ENCODE measurements around the gene ZFTA.
"Not testable (repeated sequence)": the region's sequence is repeated elsewhere in the genome, so short reads cannot be mapped to it uniquely, and the experiment has no call there.

Gene ZFTA

DNA sequence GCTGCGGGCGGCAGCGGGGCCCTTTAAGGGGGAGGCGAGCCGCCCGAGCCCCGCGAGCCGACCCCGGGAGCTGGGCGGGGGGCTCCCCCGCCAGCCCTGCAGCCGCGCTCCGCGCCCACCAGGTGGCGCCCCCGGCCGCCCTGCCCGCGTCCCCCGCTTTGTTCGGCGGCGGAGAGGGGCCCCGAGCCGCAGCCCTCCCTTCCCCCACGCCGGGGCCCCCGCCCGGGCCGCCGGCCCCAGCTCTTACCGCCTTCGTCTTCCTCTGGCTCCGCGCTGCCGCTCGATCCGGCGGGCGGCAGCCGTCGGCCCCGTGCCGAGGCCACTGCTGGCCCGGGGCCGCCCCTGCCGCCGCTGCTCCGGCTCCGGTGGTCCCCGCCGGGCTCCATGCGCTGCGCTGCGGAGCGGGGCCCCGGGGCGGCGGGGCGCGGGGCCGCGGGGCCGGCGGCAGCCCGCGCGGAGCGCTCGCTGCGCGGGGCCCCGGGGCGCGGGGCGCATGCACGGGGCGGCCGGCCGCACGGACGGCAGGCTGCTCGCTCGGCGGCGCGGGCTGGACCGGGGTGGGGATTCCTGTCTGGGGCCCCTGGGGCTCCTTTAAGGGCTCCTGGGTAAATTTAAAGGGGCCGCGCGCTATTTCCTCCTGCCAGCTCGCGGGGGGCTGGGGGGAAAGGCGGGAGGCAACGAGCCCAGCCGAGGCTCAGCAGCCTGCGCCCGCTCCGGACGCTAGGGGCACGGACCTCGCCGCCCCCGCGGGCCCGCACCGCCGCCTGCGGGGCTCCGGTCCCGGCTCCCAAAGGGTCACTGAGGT, at the start of gene ZFTA:
TSS of gene ZFTA (minus strand) at position 539 of the 805 bp plus-strand sequence. CDS start at position 386, 153 bp downstream.
- peaks cover 20% of the 10 kb centered on the region for H3K27me3 ChIP-seq (ENCODE audit: control insufficient read depth, insufficient read depth, low read length)
- H3K36me3 ChIP-seq (ENCODE audit: control insufficient read depth, insufficient read depth, low read length): no peaks in the 10 kb centered on the region
- H3K4me1 ChIP-seq (ENCODE audit: control insufficient read depth, insufficient read depth, low read length): peaks cover 30% of the 10 kb centered on the region
- peak within 1 kb of the TSS; percentile 65 for H3K9ac ChIP-seq (ENCODE audit: low read length)
- no peaks in the 10 kb centered on the region for H3K9me3 ChIP-seq (ENCODE audit: control insufficient read depth, low read length)
- peak within 1 kb of the TSS; percentile 67 for H3K4me3 ChIP-seq (ENCODE audit: low read length)

DNA sequence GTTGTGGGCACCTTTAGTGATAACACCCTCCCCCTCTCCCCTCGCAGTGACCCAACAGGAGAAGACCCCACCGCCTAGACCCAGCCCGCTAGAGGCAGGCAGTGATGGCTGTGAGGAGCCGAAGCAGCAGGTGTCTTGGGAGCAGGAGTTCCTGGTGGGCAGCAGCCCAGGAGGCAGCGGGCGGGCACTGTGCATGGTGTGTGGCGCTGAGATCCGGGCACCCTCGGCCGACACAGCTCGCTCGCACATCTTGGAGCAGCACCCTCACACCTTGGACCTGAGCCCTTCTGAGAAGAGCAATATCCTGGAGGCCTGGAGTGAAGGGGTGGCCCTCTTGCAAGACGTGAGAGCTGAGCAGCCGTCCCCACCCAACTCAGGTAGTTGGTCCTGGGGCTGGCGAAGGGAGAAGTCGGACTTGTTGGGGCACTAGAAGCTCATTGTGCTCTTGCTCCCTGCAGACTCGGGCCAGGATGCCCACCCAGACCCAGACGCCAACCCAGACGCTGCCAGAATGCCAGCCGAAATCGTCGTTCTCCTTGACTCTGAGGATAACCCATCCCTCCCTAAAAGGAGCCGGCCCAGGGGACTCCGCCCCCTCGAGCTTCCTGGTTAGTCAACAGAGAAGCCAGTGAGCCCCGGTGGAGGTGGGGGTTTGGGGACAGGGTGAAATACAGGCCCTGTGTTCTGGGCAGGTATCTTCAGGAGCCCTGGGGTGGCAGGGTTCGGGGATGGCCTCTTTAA, 49.4 kb upstream of the ZFTA start:
- no peak overlapping the region for H3K9ac ChIP-seq (ENCODE audit: low read length)
- no peaks in the 10 kb centered on the region for H3K27me3 ChIP-seq (ENCODE audit: control insufficient read depth, insufficient read depth, low read length)
- H3K4me1 ChIP-seq (ENCODE audit: control insufficient read depth, insufficient read depth, low read length): peaks cover 9% of the 10 kb centered on the region
- H3K9me3 ChIP-seq (ENCODE audit: control insufficient read depth, low read length): no peaks in the 10 kb centered on the region
- no peaks in the 10 kb centered on the region for H3K36me3 ChIP-seq (ENCODE audit: control insufficient read depth, insufficient read depth, low read length)
- H3K4me3 ChIP-seq (ENCODE audit: low read length): no peak overlapping the region

DNA sequence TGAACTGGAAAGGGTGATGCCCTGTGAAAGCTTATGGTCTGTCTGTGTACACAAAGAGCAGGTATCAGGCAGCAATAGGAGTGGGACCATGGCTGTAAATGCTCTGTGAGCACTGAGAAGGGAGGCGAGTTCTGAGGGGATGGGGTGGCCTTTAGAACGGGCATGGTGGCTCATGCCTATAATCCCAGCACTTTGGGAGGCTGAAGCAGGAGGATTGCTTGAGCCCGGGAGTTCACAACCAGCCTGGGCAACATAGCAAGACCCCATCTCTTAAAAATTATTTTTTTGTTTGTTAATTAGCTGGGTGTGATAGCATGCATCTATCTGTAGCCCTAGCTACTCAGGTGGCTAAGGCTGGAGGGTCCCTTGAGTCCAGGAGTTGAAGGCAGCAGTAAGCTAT, 48.2 kb upstream of the ZFTA start:
- Histone ChIP-seq H3K9me3 (ENCODE audit: control insufficient read depth, low read length) (no peaks in the 10 kb centered on the region), H3K27me3 (ENCODE audit: control insufficient read depth, insufficient read depth, low read length) (no peaks in the 10 kb centered on the region), H3K36me3 (ENCODE audit: control insufficient read depth, insufficient read depth, low read length) (no peaks in the 10 kb centered on the region), H3K9ac (ENCODE audit: low read length) (no peak overlapping the region), H3K4me1 (ENCODE audit: control insufficient read depth, insufficient read depth, low read length) (peaks cover 9% of the 10 kb centered on the region), H3K4me3 (ENCODE audit: low read length) (no peak overlapping the region)

DNA sequence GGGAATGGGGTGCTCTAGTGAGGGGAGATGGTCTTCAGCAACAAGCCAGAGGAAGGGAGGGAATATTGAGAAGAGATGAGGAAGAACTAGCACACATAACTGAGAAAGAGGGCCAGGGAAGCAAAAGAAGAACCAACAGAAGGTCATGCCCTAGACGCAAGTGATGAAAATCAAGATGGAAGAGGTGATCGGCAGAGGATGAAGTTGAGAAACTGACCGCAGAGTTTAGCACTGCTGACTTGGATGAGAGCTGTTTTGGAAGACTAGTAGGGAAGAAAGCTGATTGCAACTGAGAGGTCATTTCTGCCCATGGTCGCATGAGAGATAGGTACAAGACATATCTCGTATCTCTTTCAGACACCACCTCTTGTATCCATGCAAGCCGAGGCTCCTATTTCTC, 47.6 kb upstream of the ZFTA start:
- H3K27me3 ChIP-seq (ENCODE audit: control insufficient read depth, insufficient read depth, low read length): no peaks in the 10 kb centered on the region
- H3K9me3 ChIP-seq (ENCODE audit: control insufficient read depth, low read length): no peaks in the 10 kb centered on the region
- H3K4me1 ChIP-seq (ENCODE audit: control insufficient read depth, insufficient read depth, low read length): peaks cover 9% of the 10 kb centered on the region
- no peak overlapping the region for H3K9ac ChIP-seq (ENCODE audit: low read length)
- H3K36me3 ChIP-seq (ENCODE audit: control insufficient read depth, insufficient read depth, low read length): no peaks in the 10 kb centered on the region
- no peak overlapping the region for H3K4me3 ChIP-seq (ENCODE audit: low read length)

DNA sequence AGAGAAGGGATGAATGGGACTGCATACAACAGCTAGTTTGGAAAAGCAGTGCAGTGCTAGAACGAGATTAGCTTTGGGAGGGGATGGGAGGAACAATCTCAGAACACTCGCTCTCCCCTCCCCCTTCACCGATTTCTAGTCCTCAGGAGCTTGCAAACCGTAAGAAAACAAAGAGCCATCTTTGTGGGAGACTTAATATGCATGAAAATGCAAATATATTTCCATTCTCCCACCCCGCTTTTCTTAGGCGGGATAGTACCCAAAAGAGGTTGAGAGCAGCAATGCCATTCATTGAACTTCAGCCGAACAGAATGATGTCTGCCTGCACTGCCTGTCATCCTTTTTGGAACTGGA, 45.8 kb upstream of the ZFTA start:
- H3K4me1 ChIP-seq (ENCODE audit: control insufficient read depth, insufficient read depth, low read length): peaks cover 9% of the 10 kb centered on the region
- no peaks in the 10 kb centered on the region for H3K27me3 ChIP-seq (ENCODE audit: control insufficient read depth, insufficient read depth, low read length)
- no peaks in the 10 kb centered on the region for H3K36me3 ChIP-seq (ENCODE audit: control insufficient read depth, insufficient read depth, low read length)
- no peaks in the 10 kb centered on the region for H3K9me3 ChIP-seq (ENCODE audit: control insufficient read depth, low read length)
- H3K9ac ChIP-seq (ENCODE audit: low read length): peak overlapping the region; percentile 73
- H3K4me3 ChIP-seq (ENCODE audit: low read length): no peak overlapping the region

DNA sequence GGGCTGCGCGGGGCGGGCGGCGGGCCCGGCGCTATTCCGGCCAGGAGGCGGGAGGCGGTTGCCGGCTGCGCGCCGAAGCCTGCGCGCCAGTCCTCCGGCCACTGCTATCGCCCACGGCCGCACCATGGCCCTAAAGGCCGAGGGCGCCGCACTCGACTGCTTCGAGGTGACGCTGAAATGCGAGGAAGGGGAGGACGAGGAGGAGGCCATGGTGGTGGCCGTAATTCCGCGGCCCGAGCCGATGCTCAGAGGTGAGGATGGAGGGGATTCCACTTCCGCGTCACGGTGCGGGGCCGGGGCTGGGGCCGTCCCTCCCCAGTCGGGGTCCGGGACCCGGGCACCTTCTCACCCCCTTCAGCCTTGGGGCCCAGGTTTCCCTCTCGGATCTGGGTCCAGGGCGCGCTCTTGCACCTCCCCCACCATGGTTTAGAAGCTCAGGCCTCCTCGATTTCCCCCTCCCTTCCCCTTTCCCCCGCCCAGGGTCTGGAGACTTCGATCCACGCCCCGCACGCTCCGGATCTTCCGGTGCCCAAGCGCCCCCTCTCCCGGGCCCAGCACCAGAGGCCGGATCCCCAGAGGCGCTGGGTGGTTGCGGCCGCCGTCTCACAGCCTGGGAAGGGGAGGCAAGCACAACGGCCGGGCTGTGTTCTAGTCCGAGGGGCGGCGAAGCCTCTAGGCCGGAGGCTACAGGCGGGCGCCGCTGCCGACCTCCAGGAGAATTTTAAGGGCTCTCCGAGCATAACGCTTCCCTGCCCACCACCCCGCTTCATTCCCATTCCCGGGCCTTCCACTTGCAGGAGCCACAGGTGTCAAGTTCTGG, 45.2 kb upstream of the ZFTA start:
- Histone ChIP-seq H3K4me3 (ENCODE audit: low read length) (peak overlapping the region; percentile 61), H3K36me3 (ENCODE audit: control insufficient read depth, insufficient read depth, low read length) (no peaks in the 10 kb centered on the region), H3K27me3 (ENCODE audit: control insufficient read depth, insufficient read depth, low read length) (no peaks in the 10 kb centered on the region), H3K9me3 (ENCODE audit: control insufficient read depth, low read length) (no peaks in the 10 kb centered on the region), H3K4me1 (ENCODE audit: control insufficient read depth, insufficient read depth, low read length) (peaks cover 9% of the 10 kb centered on the region), H3K9ac (ENCODE audit: low read length) (peak overlapping the region; percentile 73)

DNA sequence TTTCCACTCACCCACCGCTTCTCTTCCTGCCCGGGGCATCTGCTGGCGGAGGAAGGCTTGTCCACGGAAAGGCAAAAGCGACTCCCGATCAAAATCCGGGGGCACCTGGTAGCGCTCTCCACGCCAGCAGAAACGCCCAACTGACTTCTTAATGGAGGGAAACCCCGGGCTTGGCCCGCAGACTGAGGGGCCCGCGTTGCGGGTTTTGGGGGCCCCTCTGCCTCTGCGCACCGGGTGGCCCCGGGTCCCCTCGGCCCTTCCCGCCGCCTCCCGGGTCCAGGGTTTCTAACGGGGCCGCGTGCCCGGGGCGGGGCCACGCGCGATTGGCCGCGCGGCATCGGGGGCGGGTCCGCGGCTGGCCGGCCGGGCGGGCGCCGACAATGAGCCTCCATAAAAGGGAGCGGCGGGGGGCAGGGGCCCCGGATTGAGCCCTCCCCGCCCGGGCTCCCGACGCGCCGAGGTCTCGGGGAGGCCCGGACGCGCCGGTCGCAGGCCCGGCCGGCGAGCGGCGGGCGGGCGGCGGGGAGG, 44.5 kb upstream of the ZFTA start, which contains the start of gene SPINDOC:
TSS of gene SPINDOC (plus strand) at position 422 of the 528 bp plus-strand sequence. CDS start 231 bp downstream, outside the sequence.
- Histone ChIP-seq H3K36me3 (ENCODE audit: control insufficient read depth, insufficient read depth, low read length) (no peaks in the 10 kb centered on the region), H3K27me3 (ENCODE audit: control insufficient read depth, insufficient read depth, low read length) (no peaks in the 10 kb centered on the region), H3K4me1 (ENCODE audit: control insufficient read depth, insufficient read depth, low read length) (peaks cover 9% of the 10 kb centered on the region), H3K9me3 (ENCODE audit: control insufficient read depth, low read length) (no peaks in the 10 kb centered on the region), H3K9ac (ENCODE audit: low read length) (peak within 1 kb of the TSS; percentile 73), H3K4me3 (ENCODE audit: low read length) (peak within 1 kb of the TSS; percentile 61)

DNA sequence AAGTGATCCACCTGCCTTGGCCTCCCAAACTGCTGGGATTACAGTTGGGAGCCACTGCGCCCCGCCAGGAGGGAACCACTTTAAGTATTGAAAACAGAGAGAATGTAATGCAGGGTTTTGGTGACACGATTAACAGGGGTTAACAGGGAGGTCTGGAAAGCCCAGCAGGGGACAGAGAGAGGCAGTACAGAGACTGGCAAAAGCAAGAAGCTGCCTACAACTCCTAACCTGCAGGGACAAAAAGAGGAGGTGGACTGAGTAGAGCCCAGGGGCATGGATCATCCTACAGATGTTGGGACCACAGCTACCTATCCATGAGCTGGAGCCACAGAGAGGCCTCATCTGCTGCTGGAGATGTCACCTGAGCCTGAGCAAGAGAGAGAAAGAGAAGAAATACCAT, 42.9 kb upstream of the ZFTA start:
- peaks cover 9% of the 10 kb centered on the region for H3K4me1 ChIP-seq (ENCODE audit: control insufficient read depth, insufficient read depth, low read length)
- H3K4me3 ChIP-seq (ENCODE audit: low read length): no peak overlapping the region
- no peak overlapping the region for H3K9ac ChIP-seq (ENCODE audit: low read length)
- no peaks in the 10 kb centered on the region for H3K27me3 ChIP-seq (ENCODE audit: control insufficient read depth, insufficient read depth, low read length)
- no peaks in the 10 kb centered on the region for H3K36me3 ChIP-seq (ENCODE audit: control insufficient read depth, insufficient read depth, low read length)
- H3K9me3 ChIP-seq (ENCODE audit: control insufficient read depth, low read length): no peaks in the 10 kb centered on the region

DNA sequence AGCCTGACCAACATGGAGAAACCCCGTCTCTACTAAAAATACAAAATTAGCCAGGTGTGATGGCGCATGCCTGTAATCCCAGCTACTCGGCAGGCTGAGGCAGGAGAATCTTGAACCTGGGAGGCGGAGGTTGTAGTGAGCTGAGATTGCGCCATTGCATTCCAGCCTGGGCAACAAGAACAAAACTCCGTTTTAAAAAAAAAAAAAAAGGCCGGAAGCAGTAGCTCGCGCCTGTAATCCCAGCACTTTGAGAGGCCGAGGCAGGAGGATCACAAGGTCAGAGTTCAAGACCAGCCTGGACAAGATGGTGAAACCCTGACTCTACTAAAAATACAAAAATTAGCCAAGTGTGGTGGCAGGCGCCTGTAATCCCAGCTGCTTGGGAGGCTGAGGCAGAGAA, 41.8 kb upstream of the ZFTA start:
- H3K9me3 ChIP-seq (ENCODE audit: control insufficient read depth, low read length); H3K27me3 ChIP-seq (ENCODE audit: control insufficient read depth, insufficient read depth, low read length); H3K9ac ChIP-seq (ENCODE audit: low read length); H3K4me3 ChIP-seq (ENCODE audit: low read length); H3K36me3 ChIP-seq (ENCODE audit: control insufficient read depth, insufficient read depth, low read length); H3K4me1 ChIP-seq (ENCODE audit: control insufficient read depth, insufficient read depth, low read length): not testable (repeated sequence)

DNA sequence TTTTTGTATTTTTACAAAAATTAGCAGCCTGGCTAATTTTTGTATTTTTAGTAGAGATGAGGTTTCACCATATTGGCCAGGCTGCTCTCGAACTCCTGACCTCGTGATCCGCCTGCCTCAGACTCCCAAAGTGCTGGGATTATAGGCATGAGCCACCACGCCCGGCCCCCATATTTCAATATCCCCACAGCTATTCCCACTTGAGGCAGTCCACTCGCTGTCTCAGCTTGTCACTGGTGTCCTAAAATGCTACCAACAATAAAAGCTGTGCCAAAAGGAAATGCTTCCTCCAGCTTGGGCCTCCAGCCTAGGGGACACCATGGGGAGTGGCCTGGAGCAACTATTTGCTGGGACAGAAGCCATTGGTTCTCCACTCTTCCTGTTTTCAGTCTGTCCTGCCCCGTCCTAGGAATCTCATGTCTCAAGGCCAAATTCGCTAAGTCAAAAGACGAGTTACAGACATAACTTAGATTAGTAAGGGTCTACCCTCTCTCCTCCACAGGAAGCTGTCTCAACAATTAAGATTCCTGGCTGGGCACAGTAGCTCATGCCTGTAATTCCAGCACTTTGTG, 37.4 kb upstream of the ZFTA start:
- Histone ChIP-seq H3K4me1 (ENCODE audit: control insufficient read depth, insufficient read depth, low read length) (no peaks in the 10 kb centered on the region), H3K9ac (ENCODE audit: low read length) (no peak overlapping the region), H3K36me3 (ENCODE audit: control insufficient read depth, insufficient read depth, low read length) (no peaks in the 10 kb centered on the region), H3K9me3 (ENCODE audit: control insufficient read depth, low read length) (no peaks in the 10 kb centered on the region), H3K4me3 (ENCODE audit: low read length) (no peak overlapping the region), H3K27me3 (ENCODE audit: control insufficient read depth, insufficient read depth, low read length) (no peaks in the 10 kb centered on the region)

DNA sequence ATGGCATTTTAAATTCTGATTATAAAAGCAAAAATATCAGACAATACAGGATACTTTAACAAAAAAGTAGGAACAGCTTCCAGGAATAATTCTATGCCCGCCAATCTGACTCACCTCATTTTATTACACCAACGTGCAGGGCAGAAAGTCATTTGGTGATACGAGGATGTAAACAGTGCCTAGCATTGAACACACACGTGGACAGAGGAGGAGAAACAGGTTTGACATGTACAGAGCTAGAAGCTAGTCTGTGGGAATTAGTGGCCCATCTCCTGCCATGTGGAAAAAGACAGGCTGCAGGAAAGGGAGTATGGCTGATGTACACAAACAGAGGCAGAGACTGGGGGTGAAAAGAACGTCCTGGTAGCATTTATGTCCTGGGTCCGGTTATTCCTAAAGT, 35.7 kb upstream of the ZFTA start:
- no peaks in the 10 kb centered on the region for H3K36me3 ChIP-seq (ENCODE audit: control insufficient read depth, insufficient read depth, low read length)
- no peaks in the 10 kb centered on the region for H3K27me3 ChIP-seq (ENCODE audit: control insufficient read depth, insufficient read depth, low read length)
- H3K4me1 ChIP-seq (ENCODE audit: control insufficient read depth, insufficient read depth, low read length): no peaks in the 10 kb centered on the region
- H3K4me3 ChIP-seq (ENCODE audit: low read length): no peak overlapping the region
- no peaks in the 10 kb centered on the region for H3K9me3 ChIP-seq (ENCODE audit: control insufficient read depth, low read length)
- H3K9ac ChIP-seq (ENCODE audit: low read length): no peak overlapping the region

Data from mucosa of stomach (tissue), 1 donor.